Keratinocyte (primary cell): ENCODE results near the gene IL15.

Source experiments
- EZH2 ChIP-seq: IDR thresholded peaks from one replicate; pipeline ENCODE4 v1.6.1; 2012; ENCODE audit warnings: inconsistent platforms, mild to moderate bottlenecking, low read length, moderate library complexity
- TF ChIP-seq, protein P1 (sequence below), 3 experiments: IDR thresholded peaks in 1 of 3; conservative IDR thresholded peaks in 1 of 3; optimal IDR thresholded peaks in 1 of 3; 2 replicates in 2 of 3; 3 replicates in 1 of 3; pipeline versions ENCODE3 to v1.5.1; 2011; ENCODE audit warnings: low read length in 3 of 3, mild to moderate bottlenecking in 3 of 3, moderate library complexity in 2 of 3, control low read depth in 1 of 3, inconsistent platforms in 1 of 3; ENCODE audit not compliant: insufficient read depth in 2 of 3; ENCODE audit errors: extremely low read depth in 1 of 3

DNA sequence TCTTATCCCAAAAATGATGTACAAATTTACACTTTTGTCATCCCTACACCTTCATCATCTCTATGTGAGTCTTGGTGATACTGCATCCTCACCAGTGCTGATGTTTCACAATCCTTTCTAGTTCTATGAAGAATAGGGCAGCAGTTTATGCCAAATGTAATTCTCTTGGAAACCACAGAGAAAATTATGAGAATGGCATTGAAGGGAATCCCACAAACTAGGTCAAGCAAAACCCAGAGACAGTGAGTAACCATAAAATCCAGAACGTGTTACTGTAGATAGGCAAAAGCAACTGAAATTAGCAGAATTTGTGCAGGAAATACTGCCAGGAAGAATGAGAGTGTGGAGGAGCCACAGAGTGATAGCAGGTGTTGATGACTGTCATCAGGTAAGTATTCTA lies 24.5 kb downstream of the IL15 start:
- no peak for TF ChIP-seq EZH2
- TF ChIP-seq, protein P1, sequence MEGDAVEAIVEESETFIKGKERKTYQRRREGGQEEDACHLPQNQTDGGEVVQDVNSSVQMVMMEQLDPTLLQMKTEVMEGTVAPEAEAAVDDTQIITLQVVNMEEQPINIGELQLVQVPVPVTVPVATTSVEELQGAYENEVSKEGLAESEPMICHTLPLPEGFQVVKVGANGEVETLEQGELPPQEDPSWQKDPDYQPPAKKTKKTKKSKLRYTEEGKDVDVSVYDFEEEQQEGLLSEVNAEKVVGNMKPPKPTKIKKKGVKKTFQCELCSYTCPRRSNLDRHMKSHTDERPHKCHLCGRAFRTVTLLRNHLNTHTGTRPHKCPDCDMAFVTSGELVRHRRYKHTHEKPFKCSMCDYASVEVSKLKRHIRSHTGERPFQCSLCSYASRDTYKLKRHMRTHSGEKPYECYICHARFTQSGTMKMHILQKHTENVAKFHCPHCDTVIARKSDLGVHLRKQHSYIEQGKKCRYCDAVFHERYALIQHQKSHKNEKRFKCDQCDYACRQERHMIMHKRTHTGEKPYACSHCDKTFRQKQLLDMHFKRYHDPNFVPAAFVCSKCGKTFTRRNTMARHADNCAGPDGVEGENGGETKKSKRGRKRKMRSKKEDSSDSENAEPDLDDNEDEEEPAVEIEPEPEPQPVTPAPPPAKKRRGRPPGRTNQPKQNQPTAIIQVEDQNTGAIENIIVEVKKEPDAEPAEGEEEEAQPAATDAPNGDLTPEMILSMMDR (optimal IDR thresholded peaks at IDR 0.05 in 1 of 3, IDR thresholded peaks at IDR 0.05 in 1 of 3, conservative IDR thresholded peaks at IDR 0.05 in 1 of 3; ENCODE audit: extremely low read depth in 1 of 3, insufficient read depth in 2 of 3, low read length in 3 of 3), result no peak
